Lung (tissue), 12 donors: ENCODE measurements around the gene CLDN11. TPM values are rescaled to one million over a fixed set of nuclear protein-coding genes. Genes with fewer than 3 reads are reported as not detected.
A peak's percentile ranks its signal among the peaks of the same experiment; 100 is the strongest.

Experiments used
- ATAC-seq: fragments of 200-7000 bp; cut with Tn5 transposase; one replicate; pipeline ENCODE4 v1.9.1; 2020; ENCODE audit warnings: moderate number of reproducible peaks; ENCODE audit not compliant: insufficient read depth, low FRiP score
- DNase-seq, 3 donors: peaks; one replicate each; pipeline ENCODE4 v3.0.0-alpha.2; 2013 to 2017
- H3K27ac ChIP-seq, 2 donors: one replicate each; pipeline ENCODE4 v1.5.1; 2013; ENCODE audit warnings: mild to moderate bottlenecking in 2 of 2, moderate library complexity in 2 of 2, control low read depth in 1 of 2, inconsistent platforms in 1 of 2, low read depth in 1 of 2, low read length in 1 of 2
- H3K27me3 ChIP-seq, 3 donors: one replicate each; pipeline ENCODE4 v1.5.1; 2013; ENCODE audit warnings: low read length in 2 of 3; ENCODE audit not compliant: control insufficient read depth in 3 of 3, insufficient read depth in 3 of 3
- H3K36me3 ChIP-seq, 4 donors: one replicate each; pipeline ENCODE4 v1.5.1; 2013; ENCODE audit warnings: low read length in 4 of 4, mild to moderate bottlenecking in 1 of 4, moderate library complexity in 1 of 4; ENCODE audit not compliant: control insufficient read depth in 4 of 4, insufficient read depth in 4 of 4
- H3K4me1 ChIP-seq, 5 donors: one replicate each; pipeline ENCODE4 v1.5.1; 2013; ENCODE audit warnings: low read length in 5 of 5, mild to moderate bottlenecking in 2 of 5, moderate library complexity in 1 of 5; ENCODE audit not compliant: control insufficient read depth in 5 of 5, insufficient read depth in 5 of 5
- H3K4me3 ChIP-seq: one replicate; pipeline ENCODE4 v1.5.1; 2013; ENCODE audit warnings: mild to moderate bottlenecking, control low read depth, moderate library complexity
- H3K9ac ChIP-seq, 2 donors: one replicate each; pipeline ENCODE4 v1.5.1; 2013; ENCODE audit warnings: low read length in 2 of 2, control low read depth in 1 of 2; ENCODE audit not compliant: insufficient read depth in 1 of 2
- H3K9me3 ChIP-seq, 4 donors: one replicate each; pipeline ENCODE4 v1.5.1; 2013; ENCODE audit warnings: low read length in 3 of 4, mild to moderate bottlenecking in 1 of 4, moderate library complexity in 1 of 4; ENCODE audit not compliant: control insufficient read depth in 4 of 4, insufficient read depth in 3 of 4
- WGBS, 2 donors: extraction: QIAGEN DNeasy Blood & Tissue Kit; methylation state at CpG; one replicate each; pipeline ENCODE4 v1.1.7; 2013; 5-methylcytosine and 5-hydroxymethylcytosine counted together
- polyA plus RNA-seq, 2 donors: library from polyadenylated mRNA; stranded (reverse); fragments of 200-250 nt; gene quantifications; one replicate each; pipeline ENCODE4 v1.2.1, GENCODE V29; 2013
- total RNA-seq, 2 donors: library from RNA; depleted of rRNA in 1 of 2; stranded (reverse); fragments of >200 nt in 1 of 2; gene quantifications; one replicate each; pipeline ENCODE4 v1.2.1, GENCODE V29; 2014 to 2021
- TF ChIP-seq, protein P1 (sequence below): IDR thresholded peaks from 2 replicates; pipeline ENCODE4 v1.5.1; 2012; ENCODE audit warnings: mild to moderate bottlenecking; ENCODE audit errors: control extremely low read depth, extremely low read depth
- donor health status: control.
- donor health status: control.
- donor health status: Bipolar disorder and iron deficiency.
- donor health status: healthy.
- donor health status: DM: yes; HTN: yes; CAD: no.

CLDN11 gene
- total and polyA plus RNA-seq, 4 donors = 2.1 to 11.5 (median 4.8) TPM

DNA sequence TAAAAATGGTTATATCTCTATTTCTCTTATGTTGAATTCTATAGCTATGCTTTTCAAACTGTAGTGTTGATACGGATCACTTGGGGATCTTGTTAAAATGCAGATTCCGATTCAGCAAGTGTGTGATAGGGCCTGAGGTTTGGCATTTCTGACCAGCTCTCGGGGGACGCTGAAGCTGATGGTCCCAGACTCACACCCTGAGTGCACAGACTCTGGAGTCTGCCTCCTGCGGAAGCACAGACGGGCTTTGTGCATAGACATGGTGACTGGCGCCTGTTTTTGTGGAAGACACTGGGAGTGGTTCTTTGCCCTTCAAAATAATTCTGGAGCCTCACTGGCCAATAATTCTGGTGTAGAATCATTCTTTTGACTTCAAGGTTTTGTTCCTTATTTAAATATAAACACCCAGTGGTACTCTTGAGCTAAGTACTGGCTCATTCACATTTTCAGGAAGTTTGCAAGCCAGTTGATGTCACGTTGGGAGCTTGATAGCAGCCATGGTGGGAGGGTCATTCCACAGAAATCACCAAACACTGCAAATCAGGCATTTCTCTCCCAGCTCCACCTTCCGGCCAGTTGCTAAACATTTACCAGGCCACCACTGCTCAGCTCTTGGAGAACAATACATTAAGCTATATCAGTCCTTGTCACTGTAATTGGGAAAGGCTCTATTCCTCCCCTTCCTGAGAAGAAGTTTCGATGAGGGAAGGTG is 19.2 kb downstream of the CLDN11 start:
- no peaks in the 10 kb centered on the region for H3K27me3 ChIP-seq

DNA sequence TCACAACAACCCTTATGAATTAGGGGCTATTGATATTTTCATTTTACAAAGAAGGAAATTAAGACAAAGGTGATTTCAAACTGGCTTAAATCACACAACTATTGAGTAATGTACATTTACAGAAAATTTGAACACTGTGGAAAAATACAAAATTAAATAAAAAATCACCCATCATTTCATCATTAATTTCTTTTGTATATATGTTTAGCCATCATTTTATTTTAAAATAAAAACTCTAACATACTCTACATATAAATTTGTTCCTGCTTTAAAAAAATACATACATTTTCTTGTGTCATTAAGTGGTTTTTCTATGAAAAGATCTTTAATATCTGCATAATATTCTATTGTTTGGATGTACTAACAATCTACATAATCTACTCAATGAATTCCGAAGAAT is 20.2 kb downstream of the CLDN11 start:
- no peak overlapping the region for H3K27ac ChIP-seq
- peaks cover 0 to 2% (median 0%) of the 10 kb centered on the region in 4 donors for H3K9me3 ChIP-seq
- H3K4me3 ChIP-seq = no peak overlapping the region
- ATAC-seq (no peak), DNase-seq (no peak)
- no peaks in the 10 kb centered on the region for H3K27me3 ChIP-seq
- WGBS, 2 donors = 96 to 97% methylated on average over 1 of the region's 1 CpG
- no peaks in the 10 kb centered on the region for H3K36me3 ChIP-seq
- no peak overlapping the region for H3K9ac ChIP-seq
- H3K4me1 ChIP-seq = peaks cover 0 to 1% (median 0%) of the 10 kb centered on the region in 5 donors
- TF ChIP-seq, protein P1, sequence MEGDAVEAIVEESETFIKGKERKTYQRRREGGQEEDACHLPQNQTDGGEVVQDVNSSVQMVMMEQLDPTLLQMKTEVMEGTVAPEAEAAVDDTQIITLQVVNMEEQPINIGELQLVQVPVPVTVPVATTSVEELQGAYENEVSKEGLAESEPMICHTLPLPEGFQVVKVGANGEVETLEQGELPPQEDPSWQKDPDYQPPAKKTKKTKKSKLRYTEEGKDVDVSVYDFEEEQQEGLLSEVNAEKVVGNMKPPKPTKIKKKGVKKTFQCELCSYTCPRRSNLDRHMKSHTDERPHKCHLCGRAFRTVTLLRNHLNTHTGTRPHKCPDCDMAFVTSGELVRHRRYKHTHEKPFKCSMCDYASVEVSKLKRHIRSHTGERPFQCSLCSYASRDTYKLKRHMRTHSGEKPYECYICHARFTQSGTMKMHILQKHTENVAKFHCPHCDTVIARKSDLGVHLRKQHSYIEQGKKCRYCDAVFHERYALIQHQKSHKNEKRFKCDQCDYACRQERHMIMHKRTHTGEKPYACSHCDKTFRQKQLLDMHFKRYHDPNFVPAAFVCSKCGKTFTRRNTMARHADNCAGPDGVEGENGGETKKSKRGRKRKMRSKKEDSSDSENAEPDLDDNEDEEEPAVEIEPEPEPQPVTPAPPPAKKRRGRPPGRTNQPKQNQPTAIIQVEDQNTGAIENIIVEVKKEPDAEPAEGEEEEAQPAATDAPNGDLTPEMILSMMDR = no peak

More for the DNA sequence above, 19.2 kb downstream of the CLDN11 start:
- H3K9ac ChIP-seq = no peak overlapping the region
- no peaks in the 10 kb centered on the region for H3K36me3 ChIP-seq
- H3K27ac ChIP-seq = no peak overlapping the region
- 77 to 79% methylated on average over 10 of the region's 10 CpGs for WGBS, 2 donors
- TF ChIP-seq, protein P1 = no peak
- DNase-seq (peak in 1 of 3 donors; percentile 24), ATAC-seq (no peak)
- H3K9me3 ChIP-seq = peaks cover 0 to 2% (median 0%) of the 10 kb centered on the region in 4 donors
- H3K4me1 ChIP-seq = peaks cover 0 to 1% (median 0%) of the 10 kb centered on the region in 5 donors
- H3K4me3 ChIP-seq = no peak overlapping the region

GRCh38 chr3:170440344-170440743 is 21.7 kb downstream of the CLDN11 start:
- Histone ChIP-seq H3K9me3 (peaks cover 0 to 2% (median 0%) of the 10 kb centered on the region in 4 donors), H3K9ac (no peak overlapping the region), H3K27ac (no peak overlapping the region), H3K4me3 (no peak overlapping the region), H3K27me3 (no peaks in the 10 kb centered on the region), H3K36me3 (no peaks in the 10 kb centered on the region), H3K4me1 (peaks cover 0 to 1% (median 0%) of the 10 kb centered on the region in 5 donors)
- TF ChIP-seq, protein P1 = no peak
- WGBS, 2 donors = 73 to 90% methylated on average over 2 of the region's 2 CpGs
- DNase-seq (no peak), ATAC-seq (no peak)
